Gastroesophageal sphincter (tissue), 3 donors: ENCODE measurements around the gene SRGAP2C.
"Not testable (repeated sequence)": the region's sequence is repeated elsewhere in the genome, so short reads cannot be mapped to it uniquely, and the experiment has no call there.

Experiments used
- CTCF ChIP-seq, 4 experiments: fragments of 200-600 bp in 2 of 4; fragments of 450-650 bp in 2 of 4; sonication (generic) in 1 of 4; IDR thresholded peaks; one replicate each; pipeline ENCODE4 v1.5.1; 2017 to 2019; ENCODE audit warnings: antibody characterized with exemption in 4 of 4, mild to moderate bottlenecking in 2 of 4, moderate library complexity in 2 of 4
- EP300 ChIP-seq: sonication (generic); formaldehyde crosslinking; IDR thresholded peaks from one replicate; pipeline ENCODE4 v1.6.1; 2017; ENCODE audit warnings: antibody characterized with exemption, mild to moderate bottlenecking
- POLR2A ChIP-seq, 2 donors: fragments of 450-650 bp; IDR thresholded peaks; one replicate each; pipeline ENCODE4 v1.6.1; 2017; ENCODE audit warnings: antibody characterized with exemption in 2 of 2, mild to moderate bottlenecking in 2 of 2, moderate library complexity in 1 of 2
- POLR2AphosphoS5 ChIP-seq: sonication (generic); formaldehyde crosslinking; IDR thresholded peaks from one replicate; pipeline ENCODE4 v1.6.1; 2017; ENCODE audit warnings: antibody characterized with exemption

GRCh38 chr1:121207328-121207727 is 22.6 kb downstream of the SRGAP2C start:
- not testable (repeated sequence) for TF ChIP-seq POLR2A (IDR thresholded peaks at IDR 0.05); CTCF (IDR thresholded peaks at IDR 0.05); POLR2AphosphoS5; EP300
